Duodenal mucosa (tissue), 2 donors: ENCODE measurements around the gene CHCHD3.
"Not testable (repeated sequence)": the region's sequence is repeated elsewhere in the genome, so short reads cannot be mapped to it uniquely, and the experiment has no call there.

ENCODE experiments used
- H3K27ac ChIP-seq: one replicate; pipeline ENCODE4 v1.7.0; 2013; ENCODE audit warnings: low read depth, low read length
- H3K27me3 ChIP-seq, 2 donors: one replicate each; pipeline ENCODE4 v1.7.0; 2013; ENCODE audit warnings: low read length in 2 of 2, control low read depth in 1 of 2; ENCODE audit not compliant: insufficient read depth in 2 of 2, control insufficient read depth in 1 of 2
- H3K36me3 ChIP-seq, 2 donors: one replicate each; pipeline ENCODE4 v1.7.0; 2013; ENCODE audit warnings: low read length in 2 of 2, control low read depth in 1 of 2; ENCODE audit not compliant: insufficient read depth in 2 of 2, control insufficient read depth in 1 of 2
- H3K4me1 ChIP-seq, 2 donors: one replicate each; pipeline ENCODE4 v1.7.0; 2013; ENCODE audit warnings: low read length in 2 of 2, control low read depth in 1 of 2; ENCODE audit not compliant: insufficient read depth in 2 of 2, control insufficient read depth in 1 of 2
- H3K4me3 ChIP-seq, 2 donors: one replicate each; pipeline ENCODE4 v1.7.0; 2013; ENCODE audit warnings: low read length in 2 of 2, low read depth in 1 of 2
- H3K9ac ChIP-seq, 2 donors: one replicate each; pipeline ENCODE4 v1.7.0; 2013; ENCODE audit warnings: low read length in 2 of 2, low read depth in 1 of 2
- H3K9me3 ChIP-seq, 2 donors: one replicate each; pipeline ENCODE4 v1.7.0; 2013; ENCODE audit warnings: low read length in 2 of 2, control low read depth in 1 of 2; ENCODE audit not compliant: control insufficient read depth in 1 of 2

The CHCHD3 gene

DNA sequence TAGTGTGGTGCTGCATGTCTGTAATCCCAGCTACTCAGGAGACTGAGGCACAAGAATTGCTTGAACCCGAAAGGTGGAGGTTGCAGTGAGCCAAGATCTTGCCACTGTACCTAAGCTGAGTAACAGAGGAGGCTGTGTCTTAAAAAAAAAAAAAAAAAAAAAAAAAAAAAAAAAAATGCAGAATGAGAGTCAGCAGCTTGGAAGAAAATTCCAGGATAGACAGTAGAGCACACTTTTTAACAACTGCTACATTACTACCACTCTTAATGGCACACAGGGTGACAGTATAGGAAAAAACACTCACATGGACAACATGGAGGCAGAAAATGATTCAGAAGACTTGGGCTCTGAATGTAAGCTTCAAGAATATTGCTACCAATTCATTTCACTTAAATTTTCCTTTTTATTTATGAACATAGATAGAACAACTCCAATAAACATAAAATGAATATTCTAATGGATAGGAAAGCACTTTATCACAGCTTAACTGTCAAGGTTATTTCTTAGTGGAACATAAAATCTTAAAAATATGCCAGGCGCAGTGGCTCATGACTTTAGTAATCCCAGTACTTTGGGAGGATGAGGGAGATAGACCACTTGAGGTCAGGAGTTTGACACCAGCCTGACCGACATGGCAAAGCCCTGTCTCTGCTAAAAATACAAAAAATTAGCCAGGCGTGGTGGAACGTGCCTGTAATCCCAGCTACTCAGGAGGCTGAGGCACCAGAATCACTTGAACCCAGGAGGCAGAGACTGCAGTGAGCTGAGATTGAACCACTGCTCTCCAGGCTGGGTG is 31.5 kb downstream of the CHCHD3 start:
- H3K9ac ChIP-seq = no peak overlapping the region
- H3K4me3 ChIP-seq = no peak overlapping the region
- no peak overlapping the region for H3K27ac ChIP-seq
- no peaks in the 10 kb centered on the region for H3K4me1 ChIP-seq
- H3K36me3 ChIP-seq = peaks cover 0 to 5% of the 10 kb centered on the region in 2 donors
- H3K9me3 ChIP-seq = no peaks in the 10 kb centered on the region
- no peaks in the 10 kb centered on the region for H3K27me3 ChIP-seq

DNA sequence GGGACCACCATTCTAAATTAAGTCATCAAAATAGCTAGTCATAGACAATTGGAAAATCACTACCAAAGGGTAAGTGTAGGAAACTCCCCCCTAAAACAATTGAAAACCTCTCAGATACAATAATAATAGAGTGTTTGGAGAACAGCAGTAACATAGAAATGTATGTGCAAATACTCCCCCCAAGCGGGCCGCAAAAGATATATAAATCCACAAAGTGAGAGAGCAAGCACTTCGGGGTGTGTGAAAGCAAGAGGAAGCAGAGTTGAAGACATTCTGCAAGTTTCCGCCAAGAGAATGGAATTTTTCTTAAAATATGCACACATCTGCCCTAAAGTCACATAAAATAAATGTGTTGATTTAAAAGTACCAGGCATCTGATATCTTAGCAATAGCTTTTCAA is 33.3 kb downstream of the CHCHD3 start:
- no peaks in the 10 kb centered on the region for H3K9me3 ChIP-seq

DNA sequence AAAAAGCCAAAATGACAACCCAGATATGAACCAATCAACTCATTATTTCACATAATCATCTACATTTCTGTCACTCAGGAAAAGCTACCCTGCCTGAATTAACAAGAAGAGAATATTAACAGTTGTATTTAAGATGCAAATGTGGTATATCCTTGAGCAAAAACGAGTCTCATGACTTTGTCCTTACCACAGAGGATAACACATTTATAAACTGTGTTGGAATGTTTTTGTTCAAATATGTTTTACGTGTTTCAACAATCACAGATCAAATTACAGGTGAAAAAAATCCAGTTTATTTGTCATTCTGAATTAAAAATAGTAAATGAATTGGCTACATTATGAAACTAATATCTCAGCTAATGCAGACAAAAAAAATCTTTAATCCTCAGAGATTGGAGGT is 34.6 kb downstream of the CHCHD3 start:
- no peaks in the 10 kb centered on the region for H3K27me3 ChIP-seq
- H3K9me3 ChIP-seq = no peaks in the 10 kb centered on the region
- H3K4me1 ChIP-seq = no peaks in the 10 kb centered on the region
- H3K4me3 ChIP-seq = no peak overlapping the region
- no peak overlapping the region for H3K9ac ChIP-seq
- H3K36me3 ChIP-seq = peaks cover 0 to 2% of the 10 kb centered on the region in 2 donors
- no peak overlapping the region for H3K27ac ChIP-seq

More for the DNA sequence above, 33.3 kb downstream of the CHCHD3 start:
- Histone ChIP-seq H3K27ac (no peak overlapping the region), H3K36me3 (peaks cover 0 to 2% of the 10 kb centered on the region in 2 donors), H3K4me3 (no peak overlapping the region), H3K27me3 (no peaks in the 10 kb centered on the region), H3K4me1 (no peaks in the 10 kb centered on the region), H3K9ac (no peak overlapping the region)

DNA sequence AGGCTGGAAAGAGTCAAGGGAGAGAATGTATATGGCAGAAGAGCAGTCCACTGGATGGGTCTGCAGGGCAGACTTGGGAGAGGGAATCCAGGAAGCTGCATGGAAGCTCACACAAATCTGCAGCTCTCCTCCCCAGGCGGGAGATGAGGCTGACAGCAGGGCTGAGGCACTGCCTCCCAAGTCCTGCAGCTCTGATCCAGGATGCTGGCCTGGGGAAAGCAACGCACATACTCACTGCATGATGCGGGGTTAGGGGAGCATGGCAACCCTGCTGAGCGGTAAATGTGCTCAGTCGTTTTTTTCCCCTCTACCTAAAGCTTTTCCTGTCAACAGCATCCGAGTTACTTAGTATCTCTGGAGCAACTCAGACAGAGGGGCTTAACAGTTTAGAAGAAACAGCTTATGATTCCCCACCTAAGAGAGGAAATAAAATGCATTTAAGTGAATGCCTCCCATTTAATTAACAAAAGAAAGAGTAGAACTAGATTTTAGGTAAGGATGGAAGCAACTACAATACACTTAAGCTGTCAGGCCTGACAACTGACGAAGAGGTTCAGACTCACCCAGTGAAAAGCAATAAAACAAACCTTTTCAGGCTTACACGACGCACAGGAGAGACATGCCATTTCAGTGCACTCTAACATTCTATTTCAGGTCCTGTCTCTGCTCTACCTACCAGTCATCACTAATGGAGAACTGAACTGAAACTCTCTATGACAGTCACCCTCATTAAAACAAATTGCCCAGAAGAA is 37.0 kb downstream of the CHCHD3 start:
- H3K36me3 ChIP-seq = peaks cover 0 to 2% of the 10 kb centered on the region in 2 donors
- H3K4me3 ChIP-seq = no peak overlapping the region
- no peaks in the 10 kb centered on the region for H3K27me3 ChIP-seq
- H3K9me3 ChIP-seq = no peaks in the 10 kb centered on the region
- H3K9ac ChIP-seq = no peak overlapping the region
- no peaks in the 10 kb centered on the region for H3K4me1 ChIP-seq
- no peak overlapping the region for H3K27ac ChIP-seq

DNA sequence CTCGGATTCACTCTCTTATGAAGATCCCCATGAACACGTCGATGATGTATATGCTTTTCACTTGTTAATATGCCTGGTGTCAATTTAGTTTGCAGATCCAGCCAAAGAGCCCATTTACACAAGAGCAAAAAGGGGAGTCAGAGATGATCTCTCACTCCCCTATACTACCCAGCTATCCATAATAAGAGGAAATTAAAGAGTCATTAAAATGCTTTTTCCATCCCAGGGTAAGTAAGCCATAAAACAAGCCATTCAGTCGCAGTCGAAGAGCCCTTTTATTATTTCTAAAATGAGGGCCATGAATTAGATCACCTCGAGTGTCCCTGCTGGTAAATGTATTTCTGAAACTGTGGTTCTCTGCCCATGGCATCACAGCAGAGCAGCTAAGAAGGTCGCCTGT is 41.2 kb downstream of the CHCHD3 start:
- H3K27ac ChIP-seq = no peak overlapping the region
- H3K9ac ChIP-seq = no peak overlapping the region
- H3K36me3 ChIP-seq = no peaks in the 10 kb centered on the region
- no peaks in the 10 kb centered on the region for H3K27me3 ChIP-seq
- H3K9me3 ChIP-seq = no peaks in the 10 kb centered on the region
- H3K4me3 ChIP-seq = no peak overlapping the region
- no peaks in the 10 kb centered on the region for H3K4me1 ChIP-seq

DNA sequence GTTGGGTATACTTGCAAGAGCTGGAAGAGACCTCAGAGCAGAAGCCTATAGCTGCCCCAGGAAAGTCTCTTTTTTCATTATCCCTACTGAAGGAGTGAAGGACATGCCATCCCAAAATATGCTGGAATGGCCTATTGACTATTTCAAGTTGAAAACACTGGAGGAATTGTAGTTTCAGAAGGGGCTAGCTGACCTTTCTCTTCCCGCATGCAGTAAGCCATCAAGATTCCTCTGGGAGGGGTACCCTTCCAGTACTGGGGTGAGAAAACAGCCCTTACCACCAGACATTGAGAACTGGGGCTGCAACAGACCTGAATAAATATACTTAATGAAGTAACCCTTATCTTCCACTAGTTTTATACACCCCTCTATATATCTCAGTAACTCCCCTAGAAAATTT is 41.7 kb downstream of the CHCHD3 start:
- H3K27ac ChIP-seq = no peak overlapping the region
- H3K36me3 ChIP-seq = no peaks in the 10 kb centered on the region
- H3K9ac ChIP-seq = no peak overlapping the region
- H3K4me3 ChIP-seq = no peak overlapping the region
- H3K27me3 ChIP-seq = no peaks in the 10 kb centered on the region
- no peaks in the 10 kb centered on the region for H3K4me1 ChIP-seq
- no peaks in the 10 kb centered on the region for H3K9me3 ChIP-seq

DNA sequence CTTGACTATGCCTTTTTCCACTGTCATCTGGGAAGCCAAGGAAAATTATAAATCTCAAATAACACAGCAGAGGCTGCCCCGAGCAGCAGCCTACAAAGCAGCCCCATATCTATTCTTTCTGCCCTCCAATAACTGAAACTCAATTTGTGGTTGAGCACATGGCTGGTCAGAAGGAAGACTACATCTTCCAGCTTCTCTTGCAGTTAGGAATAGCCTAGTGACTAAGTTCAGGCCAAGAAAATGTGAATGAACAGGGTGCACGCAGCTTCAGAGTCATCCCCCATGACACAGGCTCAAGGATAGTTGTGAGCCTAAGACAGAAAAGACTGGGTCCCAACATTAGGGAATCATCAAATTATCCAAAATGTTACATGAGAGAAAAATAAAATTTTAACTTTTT is 42.3 kb downstream of the CHCHD3 start:
- Histone ChIP-seq H3K9me3 (no peaks in the 10 kb centered on the region), H3K9ac (no peak overlapping the region), H3K4me3 (no peak overlapping the region), H3K27ac (no peak overlapping the region), H3K36me3 (no peaks in the 10 kb centered on the region), H3K27me3 (no peaks in the 10 kb centered on the region), H3K4me1 (no peaks in the 10 kb centered on the region)

DNA sequence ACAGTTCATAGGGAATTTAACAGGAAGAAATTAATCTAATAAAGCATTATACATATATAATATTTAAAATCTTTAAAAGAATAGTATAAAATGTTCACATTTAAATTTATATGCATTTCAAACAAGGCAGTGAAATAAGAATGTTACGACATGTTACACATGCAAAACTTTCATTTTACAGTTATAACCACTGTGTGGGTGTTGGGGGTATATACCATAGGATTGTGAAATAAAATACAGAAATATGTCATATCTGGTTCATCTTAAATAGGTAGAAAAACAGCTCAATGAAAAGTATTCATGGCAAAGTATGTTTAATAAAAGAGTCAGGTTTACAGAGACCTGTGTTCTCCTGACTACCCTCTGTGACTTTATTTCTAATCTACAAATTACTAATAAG is 45.6 kb downstream of the CHCHD3 start:
- no peaks in the 10 kb centered on the region for H3K9me3 ChIP-seq
- H3K27me3 ChIP-seq = no peaks in the 10 kb centered on the region
- no peak overlapping the region for H3K27ac ChIP-seq
- no peaks in the 10 kb centered on the region for H3K4me1 ChIP-seq
- H3K4me3 ChIP-seq = no peak overlapping the region
- H3K36me3 ChIP-seq = no peaks in the 10 kb centered on the region
- no peak overlapping the region for H3K9ac ChIP-seq

DNA sequence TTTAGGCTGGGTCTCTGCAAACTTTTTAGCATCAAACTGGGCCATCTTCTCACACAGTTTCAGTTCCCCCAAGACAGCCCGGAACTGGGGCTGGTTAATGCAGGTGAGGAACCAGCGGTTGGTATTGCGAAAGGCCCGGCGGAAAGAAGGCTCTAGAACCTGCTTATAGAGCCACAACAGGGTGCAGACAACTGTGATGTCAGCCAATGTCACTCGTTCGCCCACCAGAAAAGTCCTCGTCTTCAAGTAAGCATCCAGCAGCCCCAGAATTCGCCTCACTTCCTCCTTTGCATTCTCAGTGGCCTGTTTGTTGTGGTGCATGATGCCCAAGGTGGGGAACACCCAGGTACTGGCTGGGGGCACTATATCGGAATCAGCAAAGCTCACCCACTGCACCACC is 46.6 kb downstream of the CHCHD3 start:
- H3K27me3 ChIP-seq, H3K4me1 ChIP-seq, H3K27ac ChIP-seq, H3K36me3 ChIP-seq, H3K9ac ChIP-seq, H3K9me3 ChIP-seq, H3K4me3 ChIP-seq: not testable (repeated sequence)

DNA sequence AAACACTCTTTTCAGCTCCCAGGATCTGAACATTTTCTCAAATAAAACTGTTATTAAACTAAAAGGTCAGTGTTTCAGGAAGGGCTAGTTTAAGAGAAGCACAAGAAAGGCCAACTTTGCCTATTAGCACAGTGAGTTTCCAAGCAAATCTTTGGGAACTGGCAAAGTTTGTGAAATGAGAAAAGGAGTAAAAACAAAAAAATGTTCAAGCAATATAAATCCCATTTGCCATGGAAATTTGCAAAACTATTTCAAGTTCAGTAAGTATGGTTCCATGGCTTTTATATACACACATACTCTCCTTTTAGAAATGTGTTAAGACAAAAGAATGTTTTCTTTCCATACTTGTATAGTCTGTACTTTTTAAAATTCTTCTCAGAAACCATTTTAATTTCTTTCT is 51.5 kb downstream of the CHCHD3 start:
- H3K4me1 ChIP-seq = no peaks in the 10 kb centered on the region
- H3K4me3 ChIP-seq = no peak overlapping the region
- H3K9me3 ChIP-seq = peaks cover 2 to 6% of the 10 kb centered on the region in 2 donors
- no peaks in the 10 kb centered on the region for H3K27me3 ChIP-seq
- H3K27ac ChIP-seq = no peak overlapping the region
- no peaks in the 10 kb centered on the region for H3K36me3 ChIP-seq
- no peak overlapping the region for H3K9ac ChIP-seq
